NCI-H1048 (cell line): ENCODE measurements around the gene DOK7.
"Not testable (repeated sequence)": the region's sequence is repeated elsewhere in the genome, so short reads cannot be mapped to it uniquely, and the experiment has no call there.

Experiments
- DNase-seq: peaks from one replicate; lab custom pipeline; 2025; lab: John Stamatoyannopoulos, UW

The DOK7 gene

DNA sequence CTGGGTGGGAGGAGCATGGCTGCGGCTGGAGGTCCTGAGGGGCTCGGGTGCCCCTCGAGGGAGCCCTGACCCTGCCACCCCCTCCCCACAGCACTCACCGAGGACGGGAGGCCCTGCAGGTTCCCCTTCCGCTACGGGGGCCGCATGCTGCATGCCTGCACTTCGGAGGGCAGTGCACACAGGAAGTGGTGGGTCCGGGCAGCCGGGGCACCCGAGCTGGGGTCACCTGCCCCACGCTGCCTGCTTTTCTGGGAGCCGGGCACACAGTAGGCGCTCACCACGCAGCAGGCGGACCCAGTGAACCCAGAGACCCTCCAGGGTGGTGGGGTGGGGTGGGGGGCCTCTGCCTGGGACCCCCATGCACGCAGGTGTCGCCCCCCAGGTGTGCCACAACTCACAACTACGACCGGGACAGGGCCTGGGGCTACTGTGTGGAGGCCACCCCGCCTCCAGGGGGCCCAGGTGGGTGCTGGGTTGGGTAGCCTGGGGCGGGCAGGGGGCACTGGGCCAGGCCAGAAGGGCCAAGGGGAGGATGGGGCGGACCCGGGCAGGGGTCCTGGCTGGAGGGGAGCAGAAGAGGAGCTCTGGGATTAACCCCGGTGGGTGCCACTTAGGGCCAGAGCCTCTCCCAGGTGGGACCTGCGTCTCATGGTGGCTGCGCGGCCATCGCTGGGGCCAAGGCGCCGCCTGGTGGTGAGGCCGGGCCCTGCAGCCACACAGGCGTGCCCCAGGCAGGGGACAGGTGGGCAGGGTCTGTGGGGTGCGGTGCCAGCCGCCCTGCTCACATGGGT lies 20.0 kb upstream of the DOK7 start:
- peak; percentile 6 for DNase-seq

DNA sequence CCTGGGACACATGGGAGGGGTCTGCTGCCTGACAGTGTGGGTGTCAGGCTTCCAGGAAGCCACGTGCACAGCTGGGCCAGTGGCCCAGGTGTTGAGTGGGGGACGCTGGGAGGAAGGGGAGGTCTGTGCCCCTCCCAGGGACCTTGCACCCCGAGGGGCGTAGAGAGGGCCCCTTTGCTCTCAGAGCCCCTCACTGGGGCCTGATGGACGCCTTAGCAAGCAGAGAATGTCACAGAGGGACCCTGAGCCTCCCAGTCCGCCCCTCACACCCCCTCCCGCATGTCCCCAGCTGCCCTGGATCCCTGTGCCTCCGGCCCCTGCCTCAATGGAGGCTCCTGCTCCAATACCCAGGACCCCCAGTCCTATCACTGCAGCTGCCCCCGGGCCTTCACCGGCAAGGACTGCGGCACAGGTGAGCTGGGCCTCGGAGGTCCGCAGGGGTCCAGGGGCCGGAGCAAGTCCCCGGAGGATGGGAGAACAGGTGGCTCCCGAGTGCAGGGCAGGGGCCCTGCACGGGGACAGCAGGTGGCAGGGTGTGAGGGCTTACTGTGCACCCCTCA lies 19.3 kb upstream of the DOK7 start:
- no peak for DNase-seq

DNA sequence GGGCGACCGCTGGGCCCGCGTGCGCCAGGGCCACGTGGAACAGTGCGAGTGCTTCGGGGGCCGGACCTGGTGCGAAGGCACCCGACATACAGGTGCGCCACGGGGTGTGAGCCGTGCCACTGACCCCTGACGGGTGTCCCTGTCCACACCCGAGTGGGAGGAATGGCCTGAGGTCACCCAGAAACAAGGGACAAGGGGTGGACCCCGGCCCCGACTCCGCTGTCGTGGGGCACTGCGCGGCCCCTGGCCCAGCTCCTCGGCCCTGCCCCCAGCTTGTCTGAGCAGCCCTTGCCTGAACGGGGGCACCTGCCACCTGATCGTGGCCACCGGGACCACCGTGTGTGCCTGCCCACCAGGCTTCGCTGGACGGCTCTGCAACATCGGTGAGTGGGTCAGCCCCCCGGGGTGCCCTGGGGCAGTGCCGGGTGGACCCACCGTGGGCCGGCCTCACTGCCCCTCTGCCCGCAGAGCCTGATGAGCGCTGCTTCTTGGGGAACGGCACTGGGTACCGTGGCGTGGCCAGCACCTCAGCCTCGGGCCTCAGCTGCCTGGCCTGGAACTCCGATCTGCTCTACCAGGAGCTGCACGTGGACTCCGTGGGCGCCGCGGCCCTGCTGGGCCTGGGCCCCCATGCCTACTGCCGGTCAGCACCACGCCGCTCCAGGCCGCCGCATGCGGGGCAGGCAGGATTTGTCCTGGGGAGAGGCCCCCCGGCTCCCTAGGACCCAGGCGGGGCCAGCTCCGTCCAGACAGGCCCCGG lies 18.6 kb upstream of the DOK7 start:
- DNase-seq = no peak

DNA sequence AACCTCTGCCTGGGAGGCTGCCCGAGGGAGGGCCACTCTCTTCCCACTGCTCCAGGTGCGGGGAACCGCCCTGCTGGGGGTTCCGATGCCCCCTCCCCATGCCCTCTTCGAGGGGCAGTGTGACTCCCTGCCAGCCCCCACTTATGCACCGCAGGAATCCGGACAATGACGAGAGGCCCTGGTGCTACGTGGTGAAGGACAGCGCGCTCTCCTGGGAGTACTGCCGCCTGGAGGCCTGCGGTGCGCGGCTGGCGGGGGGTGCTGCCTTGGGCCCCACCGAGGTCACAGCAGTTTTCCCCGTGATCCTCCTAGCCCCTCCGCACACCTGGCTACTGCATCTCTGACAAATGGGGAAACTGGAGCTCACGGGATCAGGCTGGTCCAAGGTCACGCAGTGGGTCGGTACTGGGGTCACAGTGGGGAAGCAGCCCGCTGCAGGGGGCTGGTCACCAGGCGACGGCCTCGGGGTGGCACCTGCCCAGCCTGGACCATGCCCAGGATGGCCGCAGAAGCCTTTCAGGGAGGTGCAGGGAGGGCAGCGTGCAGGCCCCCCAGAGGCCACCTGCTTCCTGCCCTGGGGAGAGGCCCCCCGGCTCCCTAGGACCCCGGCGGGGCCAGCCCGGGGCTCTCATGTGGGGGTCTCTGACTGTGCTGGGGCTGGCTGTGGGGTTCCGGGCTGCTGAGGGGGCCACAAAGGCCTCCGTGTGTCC lies 17.8 kb upstream of the DOK7 start:
- no peak for DNase-seq

DNA sequence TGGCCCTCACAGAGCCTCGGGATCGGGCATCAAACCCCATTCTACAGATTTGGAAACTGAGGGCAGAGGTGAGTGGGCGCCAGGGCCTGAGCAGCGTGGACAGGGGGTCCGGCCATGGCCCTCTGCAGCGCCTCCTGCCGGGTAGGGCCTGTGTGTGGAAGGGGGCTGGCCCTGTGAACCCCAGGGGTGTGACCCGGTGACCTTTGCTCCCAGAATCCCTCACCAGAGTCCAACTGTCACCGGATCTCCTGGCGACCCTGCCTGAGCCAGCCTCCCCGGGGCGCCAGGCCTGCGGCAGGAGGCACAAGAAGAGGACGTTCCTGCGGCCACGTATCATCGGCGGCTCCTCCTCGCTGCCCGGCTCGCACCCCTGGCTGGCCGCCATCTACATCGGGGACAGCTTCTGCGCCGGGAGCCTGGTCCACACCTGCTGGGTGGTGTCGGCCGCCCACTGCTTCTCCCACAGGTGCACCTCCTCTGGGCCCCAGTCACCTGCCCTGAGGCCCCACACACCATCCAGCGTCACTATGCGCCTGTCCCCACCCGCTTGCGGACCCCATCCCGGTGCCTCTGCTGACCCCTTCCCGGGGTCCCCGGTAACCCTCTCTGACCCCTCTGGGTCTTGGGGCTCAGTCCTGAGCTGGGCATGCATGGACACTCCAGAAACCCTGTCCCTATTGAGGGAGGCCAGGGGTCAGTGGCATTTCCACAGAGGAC lies 17.1 kb upstream of the DOK7 start:
- DNase-seq = no peak

DNA sequence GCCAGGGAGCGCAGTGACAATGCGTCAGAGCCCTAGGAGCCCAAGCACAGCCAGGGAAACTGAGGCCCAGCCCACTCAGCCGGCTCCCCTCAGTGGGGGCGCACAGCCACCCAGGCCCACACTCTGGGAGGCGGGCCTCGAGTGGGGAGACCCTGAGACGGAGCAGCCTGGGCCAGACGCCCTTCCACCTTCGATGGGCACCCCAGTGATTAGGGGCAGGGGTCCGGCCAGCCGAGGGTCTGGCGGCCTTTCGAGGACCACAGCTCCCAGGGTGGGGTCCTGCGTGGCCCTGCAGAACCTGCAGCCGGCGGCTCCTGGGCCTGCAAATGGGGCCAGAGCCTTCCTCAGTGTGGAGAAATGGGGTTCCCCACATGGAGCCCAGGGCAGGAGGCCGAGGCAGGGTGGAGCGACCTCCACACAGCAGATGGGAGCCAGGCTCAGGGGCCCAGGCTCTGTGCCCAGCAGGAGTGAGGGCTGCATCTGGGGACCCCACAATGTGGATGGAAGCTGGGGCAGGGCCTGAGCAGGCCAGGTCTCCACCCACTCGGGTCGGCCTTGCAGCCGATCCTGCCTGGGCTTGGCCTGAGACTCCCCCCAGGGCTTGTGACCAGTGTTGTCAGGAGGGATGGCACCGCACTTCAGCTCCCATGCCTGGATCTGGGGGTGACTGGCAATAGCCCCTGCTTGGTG lies 16.3 kb upstream of the DOK7 start:
- DNase-seq = no peak

DNA sequence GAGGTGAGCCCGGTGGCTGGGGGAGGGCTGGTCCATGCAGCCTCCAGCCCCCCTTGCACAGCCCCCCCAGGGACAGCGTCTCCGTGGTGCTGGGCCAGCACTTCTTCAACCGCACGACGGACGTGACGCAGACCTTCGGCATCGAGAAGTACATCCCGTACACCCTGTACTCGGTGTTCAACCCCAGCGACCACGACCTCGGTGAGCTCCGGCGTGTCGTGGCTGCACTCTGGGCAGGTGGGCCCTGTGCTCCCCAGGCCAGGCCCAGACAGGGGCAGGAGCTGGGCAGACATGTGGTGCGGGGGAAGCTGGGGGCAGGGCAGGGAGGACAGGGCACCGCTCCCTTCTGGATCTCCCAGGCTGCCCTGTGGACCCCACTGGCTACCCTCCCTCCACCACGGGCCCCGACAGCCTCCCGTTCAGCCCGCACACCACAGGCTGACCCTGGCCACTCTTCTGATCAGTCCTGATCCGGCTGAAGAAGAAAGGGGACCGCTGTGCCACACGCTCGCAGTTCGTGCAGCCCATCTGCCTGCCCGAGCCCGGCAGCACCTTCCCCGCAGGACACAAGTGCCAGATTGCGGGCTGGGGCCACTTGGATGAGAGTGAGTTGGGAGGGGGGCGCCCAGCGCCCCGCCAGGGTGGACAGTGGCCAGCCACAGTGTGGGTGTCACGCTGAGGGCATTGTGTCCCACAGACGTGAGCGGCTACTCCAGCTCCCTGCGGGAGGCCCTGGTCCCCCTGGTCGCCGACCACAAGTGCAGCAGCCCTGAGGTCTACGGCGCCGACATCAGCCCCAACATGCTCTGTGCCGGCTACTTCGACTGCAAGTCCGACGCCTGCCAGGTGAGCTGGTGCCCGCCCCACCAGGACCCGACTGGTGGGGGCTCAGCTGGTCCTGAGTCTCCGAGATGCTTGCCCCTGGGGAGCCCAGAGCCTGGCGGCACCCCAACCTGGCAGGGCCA lies 15.4 kb upstream of the DOK7 start:
- DNase-seq = no peak

DNA sequence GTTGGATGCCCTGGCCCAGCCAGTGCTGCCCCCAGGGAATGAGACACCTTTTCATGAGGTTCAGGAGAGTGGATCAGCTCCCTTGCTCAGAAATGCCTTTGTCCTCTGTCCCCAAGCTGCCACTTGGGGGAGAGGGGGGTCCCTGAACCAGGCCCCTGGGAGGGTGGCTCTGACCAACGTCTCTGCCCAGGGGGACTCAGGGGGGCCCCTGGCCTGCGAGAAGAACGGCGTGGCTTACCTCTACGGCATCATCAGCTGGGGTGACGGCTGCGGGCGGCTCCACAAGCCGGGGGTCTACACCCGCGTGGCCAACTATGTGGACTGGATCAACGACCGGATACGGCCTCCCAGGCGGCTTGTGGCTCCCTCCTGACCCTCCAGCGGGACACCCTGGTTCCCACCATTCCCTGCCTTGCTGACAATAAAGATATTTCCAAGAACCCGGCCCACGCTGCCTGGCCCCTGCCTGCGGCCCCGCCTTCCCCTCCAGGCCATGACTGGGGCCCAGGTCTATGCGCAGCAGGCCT lies 14.0 kb upstream of the DOK7 start:
- no peak for DNase-seq

DNA sequence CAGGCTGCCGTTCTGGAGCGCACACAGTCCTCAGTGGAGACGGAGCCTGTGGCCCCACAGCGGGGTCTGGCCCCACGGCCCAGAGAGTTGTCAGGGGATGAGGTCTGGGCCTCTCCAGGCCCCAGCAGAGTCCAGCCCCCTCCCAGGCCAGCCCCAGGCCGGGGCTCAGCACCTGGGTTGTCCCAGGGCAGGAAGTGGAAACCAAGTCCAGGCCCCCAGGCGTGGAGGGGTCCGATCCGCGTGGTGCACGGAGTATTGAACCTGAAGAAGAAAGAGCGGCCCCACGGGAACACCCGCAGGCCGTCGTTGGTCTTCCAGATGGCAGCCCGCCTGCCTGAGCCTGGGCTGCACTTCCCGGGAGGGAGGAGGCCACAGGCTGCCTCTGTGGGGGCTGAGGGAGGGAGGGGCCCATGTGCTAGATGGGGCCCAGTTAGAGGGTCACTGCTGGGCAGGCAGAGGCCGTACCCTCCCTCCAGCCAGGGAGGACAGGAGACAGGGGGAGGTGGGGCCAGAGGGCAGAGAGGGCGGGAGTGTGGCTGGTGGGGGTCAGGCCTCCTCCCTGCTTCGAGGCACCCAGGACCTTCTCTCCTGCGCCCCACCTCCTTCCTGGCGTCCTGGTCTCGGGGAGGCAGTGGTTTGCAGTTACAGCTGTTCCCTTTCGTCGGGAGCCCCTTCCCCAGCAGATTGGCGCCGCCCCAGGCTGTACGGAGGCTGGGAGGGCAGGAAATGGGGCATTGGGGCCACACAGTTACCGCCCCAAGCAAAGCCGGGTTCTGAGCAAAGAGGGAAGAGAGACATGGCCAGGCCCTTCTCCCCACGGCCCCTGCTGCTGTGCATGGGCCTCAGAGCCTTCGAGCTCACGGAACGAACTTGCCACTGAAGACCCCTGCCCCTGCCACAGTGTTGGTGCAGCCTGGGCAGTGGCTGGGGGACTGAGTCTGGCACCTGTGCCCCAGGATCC lies 13.3 kb upstream of the DOK7 start:
- no peak for DNase-seq

DNA sequence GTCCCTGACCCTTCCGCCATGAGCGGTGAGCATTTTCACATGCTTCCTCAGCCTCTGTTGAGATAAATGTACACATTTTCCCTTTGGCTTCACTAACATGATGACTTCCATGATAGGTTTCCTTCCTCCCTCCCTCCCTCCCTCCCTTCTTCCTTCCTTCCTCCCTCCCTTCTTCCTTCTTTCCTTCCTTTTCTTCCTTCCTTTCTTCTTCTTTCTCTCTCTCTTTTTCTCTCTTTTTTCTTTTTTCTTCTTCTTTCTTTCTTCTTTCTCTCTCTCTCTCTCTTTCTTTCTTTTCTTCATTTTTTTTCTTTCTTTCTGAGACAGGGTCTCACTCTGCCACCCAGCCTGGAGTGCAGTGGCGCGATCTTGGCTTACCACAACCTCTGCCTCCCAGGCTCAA lies 12.5 kb upstream of the DOK7 start:
- DNase-seq = no peak

DNA sequence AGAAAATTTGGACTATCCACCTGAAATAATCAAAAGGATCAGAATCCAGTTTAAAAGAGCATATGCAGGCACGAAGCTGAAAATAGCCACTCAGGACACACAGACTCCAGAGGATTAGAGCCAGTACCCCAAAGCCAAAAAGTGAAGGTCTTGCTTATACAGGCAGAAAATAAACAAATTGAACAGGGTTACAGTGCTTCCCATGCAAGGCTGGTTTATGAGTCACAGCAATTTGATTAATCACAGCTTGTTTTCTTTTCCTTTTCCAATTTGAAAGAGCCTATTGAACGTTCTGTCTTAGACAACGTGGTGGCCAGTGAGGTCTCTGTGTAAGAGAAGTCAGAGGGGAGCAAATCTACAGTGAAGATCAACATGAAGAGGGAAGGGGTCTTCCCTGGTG lies 11.2 kb upstream of the DOK7 start:
- no peak for DNase-seq

DNA sequence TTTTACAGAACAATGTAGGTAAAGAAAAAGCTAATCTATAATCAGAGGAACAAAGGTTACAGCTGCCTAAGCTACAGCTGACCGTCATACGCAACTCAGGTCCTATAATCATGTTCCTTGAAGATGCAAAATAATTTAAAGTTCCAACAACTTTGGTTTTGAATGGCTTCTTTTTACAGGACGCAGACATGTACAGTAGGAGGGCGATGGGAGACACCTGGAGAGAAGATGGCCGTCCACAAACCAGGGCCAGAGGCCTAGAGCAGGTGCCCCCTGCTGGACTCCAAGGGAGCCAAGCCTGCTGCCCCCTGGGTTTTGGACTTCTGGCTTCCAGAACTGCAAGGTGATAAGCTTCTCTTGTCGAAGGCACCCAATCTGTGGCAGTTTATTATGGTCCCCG lies 10.7 kb upstream of the DOK7 start:
- no peak for DNase-seq

DNA sequence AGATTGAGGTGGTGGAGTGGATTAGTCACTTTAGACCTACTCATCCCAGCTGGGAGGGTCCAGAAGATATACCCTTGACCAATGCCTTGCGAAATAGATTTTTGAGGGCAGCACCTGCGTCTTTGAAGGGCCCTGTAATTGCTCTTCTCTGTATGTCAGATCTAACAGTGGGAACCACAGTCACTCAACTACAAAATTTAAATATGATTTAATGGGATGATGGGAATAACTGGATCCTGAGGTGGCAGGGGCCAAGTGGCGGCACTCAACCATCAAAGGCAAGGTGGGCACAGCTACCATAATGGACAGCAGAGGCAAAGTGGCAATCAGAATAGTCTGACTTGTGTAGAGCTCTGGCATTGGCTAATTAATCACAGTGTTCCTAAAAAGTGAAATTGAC lies 7.5 kb upstream of the DOK7 start:
- DNase-seq = not testable (repeated sequence)

DNA sequence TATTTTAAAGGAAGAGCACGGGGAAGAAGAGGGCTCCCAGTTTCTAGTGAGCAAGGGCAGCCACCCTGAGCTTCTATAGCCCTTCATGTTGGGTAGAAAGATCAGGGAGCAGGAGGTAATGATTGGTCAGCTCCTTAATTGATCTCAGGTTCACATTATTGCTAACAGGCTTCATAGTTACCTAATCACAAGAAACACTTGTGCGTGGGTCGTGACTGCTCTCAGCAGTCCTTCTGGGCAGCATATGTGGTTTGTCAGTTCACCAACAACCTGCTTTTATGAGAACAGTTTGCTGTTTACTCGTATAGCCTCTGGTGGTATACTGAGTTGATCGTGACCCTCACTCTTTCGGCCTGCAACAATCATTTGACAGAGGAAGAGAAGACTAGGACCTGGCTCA lies 4.7 kb upstream of the DOK7 start:
- DNase-seq = no peak

DNA sequence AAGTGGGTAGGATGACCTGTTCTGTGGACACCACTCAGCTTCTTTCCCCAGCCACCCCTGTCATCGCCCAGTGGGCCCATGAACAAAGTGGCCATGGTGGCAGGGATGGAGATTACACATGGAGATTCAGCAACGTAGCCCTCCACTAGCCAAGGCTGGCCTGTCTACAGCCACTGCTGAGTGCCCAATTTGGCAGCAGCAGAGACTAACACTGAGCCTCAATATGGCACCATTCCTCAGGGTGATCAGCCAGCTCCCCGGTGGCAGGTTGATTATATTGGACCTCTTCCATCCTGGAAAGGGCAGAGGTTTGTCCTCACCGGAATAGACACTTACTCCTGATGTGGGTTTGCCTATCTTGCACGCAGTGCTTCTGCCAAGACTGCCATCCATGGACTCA lies 4.0 kb upstream of the DOK7 start:
- not testable (repeated sequence) for DNase-seq

DNA sequence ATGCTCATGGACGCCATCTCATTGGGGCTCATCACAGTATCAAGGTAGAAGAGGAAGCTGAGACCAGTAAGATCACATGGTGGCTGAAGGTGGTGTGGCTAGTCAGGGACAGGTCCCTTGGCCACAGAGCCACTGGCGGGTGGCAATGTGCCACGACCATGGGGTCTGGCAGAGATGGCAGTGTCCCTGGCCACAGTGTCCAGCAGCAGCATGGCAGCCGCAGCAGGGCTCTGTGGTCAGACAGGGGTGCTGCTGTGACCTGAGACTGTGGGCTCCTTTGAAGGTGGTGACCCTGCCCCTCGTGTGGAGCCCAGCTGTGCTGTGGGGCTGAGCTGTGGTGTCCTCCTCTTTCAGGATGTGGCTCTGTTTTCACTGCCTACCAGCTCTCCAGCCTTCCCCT lies 2.2 kb upstream of the DOK7 start:
- DNase-seq = no peak

DNA sequence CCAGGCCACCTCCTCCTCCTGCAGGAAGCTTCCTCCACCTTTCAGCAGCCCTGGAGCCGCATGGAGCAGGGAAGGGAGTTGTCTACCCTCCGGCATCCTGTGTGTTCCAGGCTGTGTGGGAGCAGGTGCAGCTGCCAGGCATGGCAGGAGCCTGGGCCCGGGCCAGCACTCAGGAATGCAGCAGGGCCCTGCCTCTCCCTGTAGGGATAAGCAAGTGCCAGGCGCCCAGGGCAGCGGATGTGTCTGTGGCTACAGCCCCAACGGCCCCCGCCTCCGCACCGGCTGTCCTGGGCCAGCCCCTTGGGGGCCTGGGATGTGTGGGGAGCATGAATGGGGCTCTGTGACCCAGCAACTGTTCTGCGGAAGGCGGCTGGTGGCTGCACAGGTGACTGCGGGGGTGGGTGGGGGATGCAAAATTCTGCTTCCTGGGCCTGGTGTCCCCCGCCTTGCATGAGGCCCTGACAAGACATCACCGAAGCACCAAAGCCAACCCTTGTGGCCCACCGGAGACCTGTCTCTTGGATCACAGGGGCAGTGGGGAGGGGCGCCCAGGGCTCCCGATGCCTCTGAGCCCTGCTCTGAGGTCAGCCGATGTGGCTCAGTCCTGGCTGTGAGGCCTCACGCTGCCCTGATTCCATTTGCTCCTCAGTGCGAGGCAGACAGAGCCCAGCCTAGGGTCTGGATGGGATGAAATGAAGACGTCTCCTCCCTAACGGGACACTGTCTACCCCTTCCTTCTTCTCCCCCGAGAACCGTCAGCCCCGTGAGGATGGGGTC lies 1.4 kb upstream of the DOK7 start:
- no peak for DNase-seq

DNA sequence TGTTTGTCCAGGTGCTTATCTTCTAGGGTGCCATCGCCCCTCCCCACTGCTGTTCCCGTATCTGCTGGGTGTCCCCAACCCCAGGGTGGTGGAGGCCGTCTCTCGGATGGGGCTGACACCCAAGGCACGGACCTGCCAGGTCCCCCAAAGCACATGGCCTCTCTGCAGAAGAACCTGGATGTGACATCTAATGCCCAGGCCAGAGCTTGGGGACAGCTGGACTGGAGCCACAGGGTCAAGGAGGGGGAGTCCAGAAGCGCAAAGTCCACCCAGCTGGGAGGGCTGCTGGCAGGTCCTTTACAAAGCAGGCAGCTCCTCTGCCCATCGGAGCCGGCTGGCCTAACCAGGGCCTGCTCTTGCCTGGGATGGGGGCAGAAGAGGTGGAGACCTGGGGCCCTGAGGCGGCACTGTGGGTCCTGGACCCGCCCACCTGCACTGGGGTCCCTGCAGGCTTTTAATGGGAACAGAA lies 751 bp upstream of the DOK7 start:
- no peak for DNase-seq
